DMS53 treated with DMSO at 0.1 percent for 48 hours (cell line): ENCODE results near the gene SLC13A5.

Experiments
- DNase-seq: peaks from one replicate; lab custom pipeline; 2025; ENCODE audit not compliant: unreplicated experiment; lab: John Stamatoyannopoulos, UW

SLC13A5 gene

GRCh38 chr17:6639586-6640535 is 73.3 kb downstream of the SLC13A5 start:
- peak; percentile 27 for DNase-seq

GRCh38 chr17:6639014-6639585 is 74.1 kb downstream of the SLC13A5 start:
- DNase-seq: no peak

DNA sequence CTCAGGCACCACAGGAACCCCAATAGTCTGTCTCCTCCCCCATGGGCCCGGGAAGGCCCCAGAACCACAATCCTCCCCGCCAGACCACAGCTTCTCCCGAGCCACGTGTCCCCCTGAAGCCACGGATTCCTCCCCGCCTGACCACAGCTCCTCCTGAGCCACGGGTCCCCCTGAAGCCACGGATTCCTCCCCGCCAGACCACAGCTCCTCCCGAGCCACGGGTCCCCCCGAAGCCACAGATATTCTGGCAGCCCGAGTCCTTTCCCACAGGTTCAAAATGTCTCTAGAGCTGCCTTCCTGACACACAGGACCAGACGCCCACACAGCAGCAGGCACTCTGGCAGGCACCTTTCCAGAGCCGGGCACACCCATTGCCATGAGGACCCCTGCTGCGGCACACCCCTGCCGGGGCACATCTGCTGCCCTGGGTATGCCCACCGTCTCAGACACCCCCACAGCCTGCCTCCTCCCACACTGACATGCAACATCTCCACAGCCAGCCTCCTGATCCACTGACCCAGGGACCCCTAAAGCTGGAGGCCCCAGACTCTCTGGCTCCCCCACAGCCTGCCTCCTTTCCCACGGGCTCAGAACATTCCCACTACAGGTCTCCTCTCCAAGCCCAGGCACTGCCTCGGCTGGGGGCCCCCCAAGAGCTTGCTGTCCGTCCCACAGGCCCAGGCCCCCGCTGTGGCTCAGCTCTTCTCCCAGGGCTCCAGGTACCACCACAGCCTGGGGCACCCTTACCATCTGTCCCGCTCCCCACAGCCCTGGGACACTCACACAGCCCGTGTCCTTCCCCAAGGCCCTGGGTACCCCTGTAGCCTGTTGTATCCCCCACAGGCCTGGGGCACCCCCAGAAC is 74.9 kb downstream of the SLC13A5 start:
- no peak for DNase-seq

- DNase-seq: no peak
Observed at GRCh38 chr17:6637458-6637840, 75.7 kb downstream of the SLC13A5 start.

DNA sequence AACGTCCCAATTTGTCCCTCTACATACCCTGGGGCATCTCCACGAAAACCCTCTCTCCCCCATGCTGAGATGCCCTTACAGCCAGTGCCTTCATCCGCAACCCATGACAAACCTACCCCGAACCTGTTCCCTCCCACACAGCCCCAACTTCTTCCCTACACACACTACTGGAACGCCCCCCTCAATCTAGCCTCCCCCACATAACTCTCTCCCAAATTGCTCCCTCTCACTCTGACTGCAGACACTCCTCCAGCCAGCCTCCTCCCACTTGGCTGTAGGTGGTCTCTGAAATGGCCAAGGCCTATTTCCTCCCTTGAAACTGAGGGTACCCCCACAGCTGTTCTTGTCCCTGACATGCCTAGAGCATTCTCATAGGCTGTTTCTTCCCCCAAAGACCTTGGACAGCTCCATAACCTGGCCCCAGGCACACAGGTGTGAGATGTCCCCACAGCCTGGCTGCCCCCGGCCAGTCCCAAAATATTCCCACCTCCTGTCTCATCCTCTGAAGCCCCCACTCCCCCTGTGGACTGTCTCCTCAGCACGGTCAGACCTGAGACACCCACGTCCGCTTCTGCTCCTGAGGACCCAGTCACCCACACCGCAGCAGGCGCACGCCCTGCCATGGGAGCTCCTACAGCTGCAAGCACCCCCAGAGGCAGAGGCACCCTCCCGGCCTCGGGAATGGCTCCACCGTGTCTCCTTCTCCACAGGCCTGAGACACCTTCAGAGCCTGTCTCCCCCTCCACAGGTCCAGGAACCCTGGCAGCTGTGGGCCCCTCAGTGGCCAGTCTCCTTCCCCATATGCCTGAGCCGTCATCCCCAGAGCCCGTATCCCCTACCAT is 76.3 kb downstream of the SLC13A5 start:
- no peak for DNase-seq

- no peak for DNase-seq
Observed at GRCh38 chr17:6636105-6636504, 77.1 kb downstream of the SLC13A5 start.
